SK-N-SH (cell line): ENCODE results near the gene CD6. TPM values are rescaled to one million over a fixed set of nuclear protein-coding genes. Genes with fewer than 3 reads are reported as not detected.

Experiments used
- CTCF ChIA-PET: fragments of 300-600, 350-600 bp; formaldehyde crosslinking; extraction: SDS; loops from one replicate; lab custom pipeline; 2021; lab: Yijun Ruan, JAX
- POLR2A ChIA-PET: fragments of 350-600 bp; sonication (Branson Sonifier 250); formaldehyde crosslinking; extraction: SDS; loops from one replicate; lab custom pipeline; 2020; ENCODE audit warnings: antibody characterized with exemption, inconsistent platforms; lab: Yijun Ruan, JAX
- DNase-seq: peaks from one replicate; pipeline ENCODE4 v3.0.0; 2012
- H2AFZ ChIP-seq: fragments of 200-600 bp; sonication (generic); 2 replicates; pipeline ENCODE4 v1.8.1; 2016; ENCODE audit warnings: antibody characterized with exemption, mild to moderate bottlenecking, low read depth
- H3F3A ChIP-seq: fragments of 200-600 bp; sonication (generic); replicated peaks from 2 replicates; pipeline ENCODE3; 2016; ENCODE audit warnings: antibody characterized with exemption, mild to moderate bottlenecking; ENCODE audit not compliant: insufficient read depth
- H3K27ac ChIP-seq, 2 experiments: fragments of 200-500 bp in 1 of 2; fragments of 200-600 bp in 1 of 2; sonication (Bioruptor generic) in 1 of 2; sonication (generic), shearing (Covaris generic) in 1 of 2; 2 replicates each; pipeline versions ENCODE4 v1.5.1 to v1.6.1; 2014 to 2016; ENCODE audit warnings: low read depth in 2 of 2, inconsistent platforms in 1 of 2, low read length in 1 of 2, mild to moderate bottlenecking in 1 of 2, mixed read lengths in 1 of 2
- H3K27me3 ChIP-seq: fragments of 200-600 bp; sonication (generic), shearing (Covaris generic); 2 replicates; pipeline ENCODE4 v1.6.1; 2016; ENCODE audit warnings: mixed run types; ENCODE audit not compliant: insufficient read depth
- H3K36me3 ChIP-seq, 2 experiments: fragments of 200-500 bp in 1 of 2; fragments of 200-600 bp in 1 of 2; sonication (Bioruptor generic) in 1 of 2; sonication (generic) in 1 of 2; replicated peaks in 1 of 2; 2 replicates each; pipeline versions ENCODE3 to v1.5.1; 2014 to 2016; ENCODE audit warnings: low read length in 1 of 2, mild to moderate bottlenecking in 1 of 2; ENCODE audit not compliant: insufficient read depth in 2 of 2, control insufficient read depth in 1 of 2
- H3K4me1 ChIP-seq, 2 experiments: fragments of 200-500 bp in 1 of 2; fragments of 200-600 bp in 1 of 2; sonication (Bioruptor generic) in 1 of 2; sonication (generic), shearing (Covaris generic) in 1 of 2; 2 replicates each; pipeline versions ENCODE4 v1.5.1 to v1.6.1; 2014 to 2016; ENCODE audit warnings: low read depth in 1 of 2, low read length in 1 of 2, mixed run types in 1 of 2; ENCODE audit not compliant: insufficient read depth in 2 of 2, control insufficient read depth in 1 of 2
- H3K4me2 ChIP-seq: fragments of 200-600 bp; sonication (generic), shearing (Covaris generic); 2 replicates; pipeline ENCODE4 v1.6.1; 2017; ENCODE audit warnings: mixed run types
- H3K4me3 ChIP-seq, 2 experiments: fragments of 200-500 bp in 1 of 2; fragments of 200-600 bp in 1 of 2; sonication (Bioruptor generic) in 1 of 2; sonication (generic), shearing (Covaris generic) in 1 of 2; 2 replicates each; pipeline versions ENCODE4 v1.5.1 to v1.8.1; 2014 to 2016; ENCODE audit warnings: low read depth in 2 of 2, inconsistent platforms in 1 of 2, low read length in 1 of 2, mild to moderate bottlenecking in 1 of 2, mixed read lengths in 1 of 2, moderate library complexity in 1 of 2
- H3K79me2 ChIP-seq: fragments of 200-600 bp; sonication (generic); 2 replicates; pipeline ENCODE4 v1.8.1; 2017; ENCODE audit warnings: mild to moderate bottlenecking; ENCODE audit not compliant: insufficient read depth
- H3K9ac ChIP-seq: fragments of 200-600 bp; sonication (generic); 2 replicates; pipeline ENCODE4 v1.6.1; 2017; ENCODE audit warnings: mixed run types
- H3K9me2 ChIP-seq: fragments of 200-600 bp; sonication (generic); 2 replicates; pipeline ENCODE4 v1.6.1; 2017; ENCODE audit warnings: mixed run types
- H3K9me3 ChIP-seq: fragments of 200-600 bp; sonication (generic); 2 replicates; pipeline ENCODE4 v1.6.1; 2017; ENCODE audit warnings: mixed run types, mild to moderate bottlenecking, moderate library complexity
- H4K20me1 ChIP-seq: fragments of 200-600 bp; sonication (generic); 2 replicates; pipeline ENCODE4 v1.6.1; 2017; ENCODE audit warnings: mild to moderate bottlenecking, mixed run types; ENCODE audit not compliant: insufficient read depth
- CHD2 ChIP-seq: fragments of 150-350 bp; IDR thresholded peaks from 2 replicates; pipeline ENCODE4 v1.6.1; 2018; ENCODE audit warnings: low read length; ENCODE audit not compliant: partially characterized antibody
- ELF1 ChIP-seq: IDR thresholded peaks from 2 replicates; pipeline ENCODE4 v1.4.0; 2012
- EP300 ChIP-seq, 2 experiments: IDR thresholded peaks; 2 replicates each; pipeline versions ENCODE4 v1.4.0 to v1.6.1; 2012; ENCODE audit warnings: borderline replicate concordance in 1 of 2, low read depth in 1 of 2, low read length in 1 of 2
- EZH2phosphoT487 ChIP-seq: fragments of 200-600 bp; sonication (generic); IDR thresholded peaks from 2 replicates; pipeline ENCODE4 v1.6.1; 2017; ENCODE audit warnings: low read depth, mixed run types, mild to moderate bottlenecking, antibody characterized with exemption, moderate library complexity, borderline replicate concordance
- FOXJ3 ChIP-seq: sonication (generic); formaldehyde crosslinking; IDR thresholded peaks from 2 replicates; pipeline ENCODE4 v1.5.1; 2020; ENCODE audit warnings: mild to moderate bottlenecking, missing genetic modification reagents
- GATA2 ChIP-seq: sonication (generic); formaldehyde crosslinking; IDR thresholded peaks from 2 replicates; pipeline ENCODE4 v1.5.0; 2020; ENCODE audit warnings: mild to moderate bottlenecking, missing genetic modification reagents
- NRF1 ChIP-seq: IDR thresholded peaks from 2 replicates; pipeline ENCODE4 v1.6.1; 2012; ENCODE audit warnings: low read depth, mild to moderate bottlenecking, low read length
- RAD21 ChIP-seq: IDR thresholded peaks from 2 replicates; pipeline ENCODE4 v1.6.1; 2012; ENCODE audit warnings: mild to moderate bottlenecking, low read length
- RCOR1 ChIP-seq: fragments of 150-350 bp; IDR thresholded peaks from 2 replicates; pipeline ENCODE4 v1.6.1; 2017; ENCODE audit warnings: antibody characterized with exemption, low read length
- RXRA ChIP-seq: IDR thresholded peaks from 2 replicates; pipeline ENCODE4 v1.4.0; 2012; ENCODE audit warnings: low read depth, mild to moderate bottlenecking, borderline replicate concordance
- SMC3 ChIP-seq: IDR thresholded peaks from 2 replicates; pipeline ENCODE4 v1.6.1; 2012; ENCODE audit warnings: low read depth, low read length, improper control_type of control experiment
- TCF12 ChIP-seq: IDR thresholded peaks from 2 replicates; pipeline ENCODE4 v1.4.0; 2012
- TEAD4 ChIP-seq: IDR thresholded peaks from 2 replicates; pipeline ENCODE4 v1.4.0; 2012; ENCODE audit warnings: mild to moderate bottlenecking, borderline replicate concordance; ENCODE audit not compliant: insufficient read depth
- YY1 ChIP-seq: IDR thresholded peaks from 2 replicates; pipeline ENCODE4 v1.4.0; 2012; ENCODE audit warnings: low read depth, mild to moderate bottlenecking
- WGBS: methylation state at CpG from one replicate; pipeline ENCODE4 v1.1.6; 2017; ENCODE audit warnings: low lambda C conversion rate; 5-methylcytosine and 5-hydroxymethylcytosine counted together
- polyA plus RNA-seq, 3 experiments: library from polyadenylated mRNA; depleted of rRNA; stranded (reverse); fragments of >200 nt; gene quantifications; 2 replicates each; pipeline ENCODE4 v1.2.3, GENCODE V29; 2012
- TF ChIP-seq, protein P1 (sequence below): IDR thresholded peaks from 2 replicates; pipeline ENCODE4 v1.6.1; 2012; ENCODE audit warnings: mild to moderate bottlenecking, low read depth, low read length, moderate library complexity
- TF ChIP-seq, protein P2 (sequence below): IDR thresholded peaks from 2 replicates; pipeline ENCODE4; 2012
- TF ChIP-seq, protein P3 (sequence below): IDR thresholded peaks from 2 replicates; pipeline ENCODE4 v1.4.0; 2012; ENCODE audit warnings: low read depth, borderline replicate concordance

Gene CD6
- polyA plus RNA-seq, 1 of the 3 experiments (the other 2 are of a cell fraction): not detected

DNA sequence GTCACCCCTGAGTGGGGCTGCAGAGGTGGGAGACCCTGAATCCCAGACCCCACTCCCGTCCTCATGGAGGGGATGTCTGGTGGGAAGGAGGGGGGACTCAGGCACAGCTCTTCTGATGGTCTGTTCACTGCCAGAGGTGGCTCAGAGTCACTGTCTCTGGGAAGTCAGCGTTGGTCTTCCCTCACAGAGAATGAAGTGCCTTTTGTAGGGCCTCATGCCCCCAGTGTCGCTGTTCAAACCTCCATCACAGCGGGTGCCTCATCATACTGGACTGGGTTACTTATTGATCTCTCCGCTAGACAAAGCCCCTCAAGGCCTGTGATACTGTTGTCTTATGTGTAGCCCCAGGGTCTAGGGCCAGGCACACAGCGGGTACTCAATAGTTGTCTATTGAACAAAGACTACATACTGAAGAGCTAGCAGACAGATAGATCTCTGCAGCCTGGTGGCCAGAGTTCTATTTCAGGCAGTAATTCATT lies 41.3 kb downstream of the CD6 start:
- Histone ChIP-seq H4K20me1 (no peaks in the 10 kb centered on the region), H3K79me2 (no peaks in the 10 kb centered on the region), H3K9ac (no peak overlapping the region), H3K9me2 (no peaks in the 10 kb centered on the region), H3K4me1 (peaks cover 0 to 17% of the 10 kb centered on the region in 2 experiments; a peak in 1 of 4 replicates)
- CTCF ChIA-PET: no interaction called here
- no peak for DNase-seq
- no peak for TF ChIP-seq CHD2
- no peak for TF ChIP-seq SMC3
- TF ChIP-seq, protein P1, sequence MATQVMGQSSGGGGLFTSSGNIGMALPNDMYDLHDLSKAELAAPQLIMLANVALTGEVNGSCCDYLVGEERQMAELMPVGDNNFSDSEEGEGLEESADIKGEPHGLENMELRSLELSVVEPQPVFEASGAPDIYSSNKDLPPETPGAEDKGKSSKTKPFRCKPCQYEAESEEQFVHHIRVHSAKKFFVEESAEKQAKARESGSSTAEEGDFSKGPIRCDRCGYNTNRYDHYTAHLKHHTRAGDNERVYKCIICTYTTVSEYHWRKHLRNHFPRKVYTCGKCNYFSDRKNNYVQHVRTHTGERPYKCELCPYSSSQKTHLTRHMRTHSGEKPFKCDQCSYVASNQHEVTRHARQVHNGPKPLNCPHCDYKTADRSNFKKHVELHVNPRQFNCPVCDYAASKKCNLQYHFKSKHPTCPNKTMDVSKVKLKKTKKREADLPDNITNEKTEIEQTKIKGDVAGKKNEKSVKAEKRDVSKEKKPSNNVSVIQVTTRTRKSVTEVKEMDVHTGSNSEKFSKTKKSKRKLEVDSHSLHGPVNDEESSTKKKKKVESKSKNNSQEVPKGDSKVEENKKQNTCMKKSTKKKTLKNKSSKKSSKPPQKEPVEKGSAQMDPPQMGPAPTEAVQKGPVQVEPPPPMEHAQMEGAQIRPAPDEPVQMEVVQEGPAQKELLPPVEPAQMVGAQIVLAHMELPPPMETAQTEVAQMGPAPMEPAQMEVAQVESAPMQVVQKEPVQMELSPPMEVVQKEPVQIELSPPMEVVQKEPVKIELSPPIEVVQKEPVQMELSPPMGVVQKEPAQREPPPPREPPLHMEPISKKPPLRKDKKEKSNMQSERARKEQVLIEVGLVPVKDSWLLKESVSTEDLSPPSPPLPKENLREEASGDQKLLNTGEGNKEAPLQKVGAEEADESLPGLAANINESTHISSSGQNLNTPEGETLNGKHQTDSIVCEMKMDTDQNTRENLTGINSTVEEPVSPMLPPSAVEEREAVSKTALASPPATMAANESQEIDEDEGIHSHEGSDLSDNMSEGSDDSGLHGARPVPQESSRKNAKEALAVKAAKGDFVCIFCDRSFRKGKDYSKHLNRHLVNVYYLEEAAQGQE: no peak
- no peak for TF ChIP-seq TCF12
- TF ChIP-seq ELF1: no peak
- no peak for TF ChIP-seq RAD21
- TF ChIP-seq, protein P2, sequence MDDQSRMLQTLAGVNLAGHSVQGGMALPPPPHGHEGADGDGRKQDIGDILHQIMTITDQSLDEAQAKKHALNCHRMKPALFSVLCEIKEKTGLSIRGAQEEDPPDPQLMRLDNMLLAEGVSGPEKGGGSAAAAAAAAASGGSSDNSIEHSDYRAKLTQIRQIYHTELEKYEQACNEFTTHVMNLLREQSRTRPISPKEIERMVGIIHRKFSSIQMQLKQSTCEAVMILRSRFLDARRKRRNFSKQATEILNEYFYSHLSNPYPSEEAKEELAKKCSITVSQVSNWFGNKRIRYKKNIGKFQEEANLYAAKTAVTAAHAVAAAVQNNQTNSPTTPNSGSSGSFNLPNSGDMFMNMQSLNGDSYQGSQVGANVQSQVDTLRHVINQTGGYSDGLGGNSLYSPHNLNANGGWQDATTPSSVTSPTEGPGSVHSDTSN: no peak
- TF ChIP-seq TEAD4: no peak
- TF ChIP-seq YY1: no peak
- no peak for TF ChIP-seq RCOR1
- no peak for TF ChIP-seq RXRA
- no peak for TF ChIP-seq FOXJ3
- TF ChIP-seq EZH2phosphoT487: no peak
- TF ChIP-seq GATA2 (CRISPR knock-in tag): no peak
- no peak for TF ChIP-seq EP300 (IDR thresholded peaks at IDR 0.05; ENCODE audit: borderline replicate concordance in 1 of 2, low read depth in 1 of 2, low read length in 1 of 2)
- no peak for TF ChIP-seq NRF1
- TF ChIP-seq, protein P3, sequence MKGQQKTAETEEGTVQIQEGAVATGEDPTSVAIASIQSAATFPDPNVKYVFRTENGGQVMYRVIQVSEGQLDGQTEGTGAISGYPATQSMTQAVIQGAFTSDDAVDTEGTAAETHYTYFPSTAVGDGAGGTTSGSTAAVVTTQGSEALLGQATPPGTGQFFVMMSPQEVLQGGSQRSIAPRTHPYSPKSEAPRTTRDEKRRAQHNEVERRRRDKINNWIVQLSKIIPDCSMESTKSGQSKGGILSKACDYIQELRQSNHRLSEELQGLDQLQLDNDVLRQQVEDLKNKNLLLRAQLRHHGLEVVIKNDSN: no peak
- TF ChIP-seq, all 33 proteins: peak for 0
- no peak overlapping the region for H3K4me3 ChIP-seq
- H3K4me2 ChIP-seq: no peak overlapping the region
- no peaks in the 10 kb centered on the region for H3F3A ChIP-seq
- WGBS: 79% methylated on average over 5 of the region's 6 CpGs
- POLR2A ChIA-PET: no interaction called here
- no peaks in the 10 kb centered on the region for H3K36me3 ChIP-seq
- H3K27me3 ChIP-seq: no peaks in the 10 kb centered on the region
- no peak overlapping the region for H2AFZ ChIP-seq
- no peaks in the 10 kb centered on the region for H3K9me3 ChIP-seq
- H3K27ac ChIP-seq: no peak overlapping the region
